H1 (cell line): Measurements from ENCODE around the gene PTPRD. TPM values are rescaled to one million over a fixed set of nuclear protein-coding genes. Genes with fewer than 3 reads are reported as not detected.

ENCODE experiments used
- CTCF ChIA-PET: fragments of 300-600 bp; sonication (Branson Sonifier 250); formaldehyde crosslinking; loops from one replicate; lab custom pipeline; 2021; ENCODE audit not compliant: partially characterized antibody; lab: Charles Lee
- POLR2A ChIA-PET: fragments of 300-600 bp; sonication (Branson Sonifier 250); formaldehyde crosslinking; loops from one replicate; lab custom pipeline; 2021; ENCODE audit warnings: inconsistent platforms; ENCODE audit not compliant: partially characterized antibody; lab: Charles Lee
- DNase-seq, 2 experiments: peaks; one replicate each; pipeline versions ENCODE4 v3.0.0 to v3.0.0-alpha.2; 2010 to 2022; ENCODE audit warnings: low spot score in 2 of 2, low read depth in 1 of 2, mixed read lengths in 1 of 2
- FAIRE-seq: peaks from 2 replicates; lab custom pipeline; 2011; peaks lifted over from hg19 to GRCh38; lab: Jason Lieb, UNC
- H2AFZ ChIP-seq: 2 replicates; pipeline ENCODE4 v1.8.1; 2012; ENCODE audit warnings: low read length, inconsistent platforms
- H2AK5ac ChIP-seq: 2 replicates; pipeline ENCODE4 v1.6.1; 2013; ENCODE audit warnings: low read depth, low read length
- H2BK120ac ChIP-seq: replicated peaks from 2 replicates; pipeline ENCODE3; 2013; ENCODE audit warnings: low read depth, low read length, inconsistent platforms
- H2BK12ac ChIP-seq: 2 replicates; pipeline ENCODE4 v1.6.1; 2013; ENCODE audit warnings: low read depth, low read length
- H2BK15ac ChIP-seq: 2 replicates; pipeline ENCODE4 v1.6.1; 2013; ENCODE audit warnings: low read length
- H2BK20ac ChIP-seq: 2 replicates; pipeline ENCODE4 v1.6.1; 2013; ENCODE audit warnings: low read length
- H2BK5ac ChIP-seq: 2 replicates; pipeline ENCODE4 v1.6.1; 2013; ENCODE audit warnings: low read depth, low read length
- H3K14ac ChIP-seq: 2 replicates; pipeline ENCODE4 v1.6.1; 2013; ENCODE audit warnings: inconsistent platforms; ENCODE audit not compliant: insufficient read length
- H3K18ac ChIP-seq: 2 replicates; pipeline ENCODE4 v1.6.1; 2013; ENCODE audit warnings: low read length; ENCODE audit errors: extremely low read depth
- H3K23ac ChIP-seq: 2 replicates; pipeline ENCODE4 v1.6.1; 2013; ENCODE audit warnings: inconsistent platforms; ENCODE audit not compliant: insufficient read length
- H3K23me2 ChIP-seq: 2 replicates; pipeline ENCODE4 v1.6.1; 2013; ENCODE audit warnings: low read depth, low read length
- H3K27ac ChIP-seq: 2 replicates; pipeline ENCODE4 v1.6.1; 2011; ENCODE audit warnings: low read depth, low read length, inconsistent platforms
- H3K27me3 ChIP-seq, 4 experiments: replicated peaks in 1 of 4; 1 replicate in 1 of 4; 2 replicates in 3 of 4; pipeline versions ENCODE4 v1.6.1 to v1.8.1; 2011 to 2013; ENCODE audit warnings: low read length in 3 of 4, mild to moderate bottlenecking in 3 of 4, inconsistent platforms in 2 of 4, mixed read lengths in 2 of 4, moderate library complexity in 1 of 4; ENCODE audit not compliant: control insufficient read depth in 3 of 4, insufficient read depth in 3 of 4; ENCODE audit errors: extremely low read depth in 1 of 4
- H3K36me3 ChIP-seq, 4 experiments: 2 replicates each; pipeline versions ENCODE4 v1.6.1 to v1.8.1; 2011 to 2013; ENCODE audit warnings: mild to moderate bottlenecking in 4 of 4, low read length in 3 of 4, moderate library complexity in 2 of 4, control low read depth in 1 of 4, inconsistent platforms in 1 of 4; ENCODE audit not compliant: insufficient read depth in 4 of 4, control insufficient read depth in 2 of 4
- H3K4ac ChIP-seq: replicated peaks from 2 replicates; pipeline ENCODE3; 2013; ENCODE audit warnings: low read length, low read depth, mixed read lengths, inconsistent platforms; ENCODE audit not compliant: insufficient read length
- H3K4me1 ChIP-seq, 4 experiments: replicated peaks in 1 of 4; 1 replicate in 1 of 4; 2 replicates in 3 of 4; pipeline versions ENCODE4 v1.6.1 to v1.8.1; 2011 to 2013; ENCODE audit warnings: low read length in 3 of 4, inconsistent platforms in 2 of 4, mixed read lengths in 1 of 4; ENCODE audit not compliant: insufficient read depth in 4 of 4, control insufficient read depth in 3 of 4
- H3K4me2 ChIP-seq, 2 experiments: 2 replicates each; pipeline versions ENCODE4 v1.6.1 to v1.8.1; 2011 to 2013; ENCODE audit warnings: low read depth in 2 of 2, low read length in 2 of 2, control low read depth in 1 of 2, inconsistent platforms in 1 of 2, mild to moderate bottlenecking in 1 of 2; ENCODE audit not compliant: insufficient read depth in 1 of 2
- H3K4me3 ChIP-seq, 4 experiments: fragments of 200-600, 300-600 bp in 1 of 4; sonication (generic), shearing (Covaris generic), sonication (Bioruptor Twin) in 1 of 4; 2 replicates each; pipeline versions ENCODE4 v1.5.1 to v1.8.1; 2011 to 2016; ENCODE audit warnings: low read length in 4 of 4, low read depth in 3 of 4, control low read depth in 2 of 4, inconsistent platforms in 2 of 4, mild to moderate bottlenecking in 2 of 4, mixed read lengths in 1 of 4, moderate library complexity in 1 of 4; ENCODE audit not compliant: insufficient read depth in 2 of 4; ENCODE audit errors: extremely low read depth in 1 of 4
- H3K56ac ChIP-seq: replicated peaks from 2 replicates; pipeline ENCODE3; 2013; ENCODE audit warnings: low read depth, mild to moderate bottlenecking, mixed read lengths, low read length, inconsistent platforms; ENCODE audit not compliant: insufficient read length
- H3K79me1 ChIP-seq: 2 replicates; pipeline ENCODE4 v1.6.1; 2013; ENCODE audit warnings: low read depth, low read length, control low read depth
- H3K79me2 ChIP-seq, 2 experiments: 2 replicates each; pipeline versions ENCODE4 v1.6.1 to v1.8.1; 2012 to 2013; ENCODE audit warnings: low read length in 2 of 2, mild to moderate bottlenecking in 2 of 2, inconsistent platforms in 1 of 2; ENCODE audit not compliant: insufficient read depth in 2 of 2, control insufficient read depth in 1 of 2
- H3K9ac ChIP-seq, 4 experiments: replicated peaks in 1 of 4; 1 replicate in 1 of 4; 2 replicates in 3 of 4; pipeline versions ENCODE4 v1.6.1 to v1.8.1; 2011 to 2013; ENCODE audit warnings: low read depth in 3 of 4, low read length in 3 of 4, control low read depth in 2 of 4, mild to moderate bottlenecking in 2 of 4, moderate library complexity in 2 of 4, inconsistent platforms in 1 of 4; ENCODE audit errors: extremely low read depth in 1 of 4
- H3K9me3 ChIP-seq, 2 experiments: 2 replicates each; pipeline versions ENCODE4 v1.6.1 to v1.8.1; 2012 to 2013; ENCODE audit warnings: mild to moderate bottlenecking in 2 of 2, moderate library complexity in 2 of 2, control low read depth in 1 of 2, inconsistent platforms in 1 of 2, low read depth in 1 of 2, low read length in 1 of 2, mixed read lengths in 1 of 2; ENCODE audit not compliant: insufficient read depth in 2 of 2
- H4K20me1 ChIP-seq, 2 experiments: replicated peaks in 1 of 2; 2 replicates each; pipeline versions ENCODE3 to v1.8.1; 2011 to 2013; ENCODE audit warnings: inconsistent platforms in 2 of 2, low read length in 2 of 2, mild to moderate bottlenecking in 1 of 2; ENCODE audit not compliant: insufficient read depth in 2 of 2, control insufficient read depth in 1 of 2
- H4K5ac ChIP-seq: 2 replicates; pipeline ENCODE4 v1.6.1; 2013; ENCODE audit warnings: low read length, low read depth, mixed read lengths, inconsistent platforms; ENCODE audit not compliant: insufficient read length
- H4K8ac ChIP-seq: 2 replicates; pipeline ENCODE4 v1.8.0; 2013; ENCODE audit warnings: mild to moderate bottlenecking, moderate library complexity, low read length, inconsistent platforms; ENCODE audit not compliant: insufficient read depth; ENCODE audit errors: extremely low read depth
- H4K91ac ChIP-seq: replicated peaks from 2 replicates; pipeline ENCODE3; 2013; ENCODE audit warnings: low read length, mixed read lengths, inconsistent platforms; ENCODE audit not compliant: insufficient read length
- CEBPB ChIP-seq: IDR thresholded peaks from 2 replicates; pipeline ENCODE4 v1.6.1; 2012; ENCODE audit warnings: low read depth, low read length
- CHD2 ChIP-seq: IDR thresholded peaks from 2 replicates; pipeline ENCODE4 v1.6.1; 2012; ENCODE audit warnings: low read length, improper control_type of control experiment
- CREB1 ChIP-seq: IDR thresholded peaks from 2 replicates; pipeline ENCODE4 v1.6.1; 2012; ENCODE audit warnings: inconsistent platforms
- CTBP2 ChIP-seq: IDR thresholded peaks from 2 replicates; pipeline ENCODE4 v1.7.0; 2011; ENCODE audit warnings: borderline replicate concordance, mild to moderate bottlenecking, moderate library complexity, mixed read lengths, low read length; ENCODE audit not compliant: insufficient read depth, insufficient read length
- EZH2 ChIP-seq: fragments of 200-600 bp; sonication (generic); IDR thresholded peaks from 2 replicates; pipeline ENCODE4 v1.7.1; 2012; ENCODE audit warnings: low read depth, mild to moderate bottlenecking, moderate library complexity, low read length, inconsistent platforms; ENCODE audit not compliant: severe bottlenecking
- FOSL1 ChIP-seq: IDR thresholded peaks from 2 replicates; pipeline ENCODE4 v1.6.1; 2011; ENCODE audit warnings: mild to moderate bottlenecking, low read depth, low read length, moderate library complexity; ENCODE audit not compliant: insufficient read depth
- MAFK ChIP-seq: IDR thresholded peaks from 2 replicates; pipeline ENCODE4 v1.6.1; 2012; ENCODE audit warnings: low read depth, mild to moderate bottlenecking, improper control_type of control experiment, low read length
- PHF8 ChIP-seq: fragments of 200-600 bp; sonication (generic); conservative IDR thresholded peaks from 2 replicates; pipeline ENCODE4 v1.7.1; 2012; ENCODE audit warnings: low read depth, mild to moderate bottlenecking, inconsistent platforms, low read length, moderate library complexity
- RXRA ChIP-seq: IDR thresholded peaks from 2 replicates; pipeline ENCODE4 v1.6.1; 2011; ENCODE audit warnings: low read depth, mild to moderate bottlenecking, low read length, moderate library complexity; ENCODE audit not compliant: insufficient read depth
- SAP30 ChIP-seq: fragments of 300-600 bp; sonication (generic); IDR thresholded peaks from 2 replicates; pipeline ENCODE4 v1.7.1; 2012; ENCODE audit warnings: low read length, moderate library complexity, mild to moderate bottlenecking, inconsistent platforms; ENCODE audit not compliant: insufficient read depth, insufficient replicate concordance
- SIX5 ChIP-seq: IDR thresholded peaks from 2 replicates; pipeline ENCODE4 v1.6.1; 2011; ENCODE audit warnings: mild to moderate bottlenecking, low read depth, low read length
- WGBS, 2 experiments: shearing (Covaris generic) in 1 of 2; methylation state at CpG; one replicate each; pipeline versions ENCODE4 v1.1.6 to v1.1.7; 2013 to 2015; ENCODE audit warnings: low lambda C conversion rate in 2 of 2, mixed read lengths in 2 of 2, inconsistent platforms in 1 of 2, low coverage in 1 of 2, missing lambda C conversion rate in 1 of 2; ENCODE audit not compliant: insufficient replicate concordance in 2 of 2, insufficient coverage in 1 of 2, insufficient read length in 1 of 2; ENCODE audit errors: extremely low coverage in 1 of 2, missing lambda C conversion rate in 1 of 2; 5-methylcytosine and 5-hydroxymethylcytosine counted together
- polyA plus RNA-seq, 7 experiments: library from polyadenylated mRNA; depleted of rRNA in 3 of 7; stranded (reverse) in 5 of 7; unstranded in 2 of 7; fragments of >200 nt in 5 of 7; fragments of 200-250 nt in 2 of 7; gene quantifications; 1 replicate in 5 of 7; 2 replicates in 1 of 7; 4 replicates in 1 of 7; pipeline versions ENCODE4 v1.2.1 to v1.2.3, GENCODE V29; 2011 to 2013; ENCODE audit warnings: missing spikeins in 2 of 7, mixed read lengths in 2 of 7
- total RNA-seq: library from RNA; stranded (reverse); fragmentation: NEBNext Ultra II Directional; extraction: Animal tissue kit (Norgen Biotek cat#: 25700); gene quantifications from 2 replicates; pipeline ENCODE4 v1.2.1, GENCODE V29; 2021
- TF ChIP-seq, protein P1 (sequence below): IDR thresholded peaks from 2 replicates; pipeline ENCODE4 v1.6.1; 2011; ENCODE audit warnings: low read length, improper control_type of control experiment

PTPRD gene
- total and polyA plus RNA-seq, 2 of the 8 experiments (the other 6 are each of a cell fraction or from before 2014, with no cell fraction given) = 17.2 to 77.0 TPM

DNA sequence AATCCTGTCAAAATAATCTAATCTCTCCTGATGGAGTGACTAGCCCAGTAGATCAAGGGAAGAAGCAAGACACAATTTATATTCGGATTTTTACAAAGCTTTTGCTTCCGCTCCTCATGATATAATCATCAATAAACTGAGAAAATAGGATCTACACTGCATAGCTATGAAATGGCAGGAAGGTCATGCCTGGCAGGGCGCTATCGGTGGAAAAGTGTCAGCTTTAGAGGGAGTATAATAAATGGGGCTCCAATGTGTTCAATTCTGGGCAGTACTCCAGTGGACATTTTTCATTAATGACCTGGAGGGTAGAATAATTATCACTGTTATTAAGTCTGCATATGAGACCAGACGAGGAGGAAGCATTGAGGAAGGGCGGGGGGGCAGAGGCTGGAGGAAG lies 1799.9 kb downstream of the PTPRD start:
- Histone ChIP-seq H3K14ac (no peak overlapping the region), H3K9me3 (no peaks in the 10 kb centered on the region), H2BK20ac (no peak overlapping the region), H3K4me1 (peaks cover 0 to 3% (median under 1%) of the 10 kb centered on the region in 4 experiments; a peak in 4 of 7 replicates), H3K23ac (no peak overlapping the region), H4K91ac (no peak overlapping the region), H2BK120ac (no peak overlapping the region), H3K9ac (no peak overlapping the region), H3K4me2 (no peak overlapping the region), H3K23me2 (no peaks in the 10 kb centered on the region), H4K8ac (no peak overlapping the region), H3K79me2 (peaks cover 0 to 5% of the 10 kb centered on the region in 2 experiments; a peak in 1 of 4 replicates), H3K4me3 (no peak overlapping the region), H2BK12ac (no peak overlapping the region), H2BK5ac (no peak overlapping the region), H3K36me3 (no peaks in the 10 kb centered on the region), H3K56ac (no peak overlapping the region), H3K27me3 (no peaks in the 10 kb centered on the region), H3K79me1 (no peaks in the 10 kb centered on the region), H3K18ac (no peak overlapping the region), H3K27ac (no peak overlapping the region), H2BK15ac (no peak overlapping the region), H2AK5ac (no peak overlapping the region), H3K4ac (no peak overlapping the region), H2AFZ (no peak overlapping the region), H4K5ac (no peak overlapping the region), H4K20me1 (peaks cover 0 to 3% of the 10 kb centered on the region in 2 experiments)
- 77% methylated on average over 6 of the region's 6 CpGs; no CpG with 5 or more reads in 1 of the 2 experiments for WGBS, 2 experiments
- ChIA-PET POLR2A (no interaction called here), CTCF (interaction anchor here (0.5 kb wide), 1 partner anchor 129 kb away, joined by 3 read pairs; no protein-coding TSS in a partner anchor)
- no peak for DNase-seq
- TF ChIP-seq RXRA (no peak), SIX5 (no peak), FOSL1 (no peak), MAFK (no peak), SAP30 (no peak), CEBPB (no peak), PHF8 (no peak), CHD2 (no peak), CREB1 (no peak), EZH2 (no peak), CTBP2 (no peak)
- TF ChIP-seq, protein P1, sequence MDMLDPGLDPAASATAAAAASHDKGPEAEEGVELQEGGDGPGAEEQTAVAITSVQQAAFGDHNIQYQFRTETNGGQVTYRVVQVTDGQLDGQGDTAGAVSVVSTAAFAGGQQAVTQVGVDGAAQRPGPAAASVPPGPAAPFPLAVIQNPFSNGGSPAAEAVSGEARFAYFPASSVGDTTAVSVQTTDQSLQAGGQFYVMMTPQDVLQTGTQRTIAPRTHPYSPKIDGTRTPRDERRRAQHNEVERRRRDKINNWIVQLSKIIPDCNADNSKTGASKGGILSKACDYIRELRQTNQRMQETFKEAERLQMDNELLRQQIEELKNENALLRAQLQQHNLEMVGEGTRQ = no peak
- FAIRE-seq = no peak
